ENCODE measurements around the gene CWH43.

Gene CWH43

GRCh38 chr4:48944756-48945241, 41.3 kb upstream of the CWH43 start:
- Histone ChIP-seq H3K4me1 (ENCODE audit: control insufficient read depth, low read depth, low read length) (no peaks in the 10 kb centered on the region), H3K4ac (ENCODE audit: low read depth, low read length) (no peak overlapping the region), H3K4me2 (ENCODE audit: low read length) (no peak overlapping the region), H3K9ac (ENCODE audit: low read length) (no peak overlapping the region), H2BK120ac (ENCODE audit: low read depth, low read length) (no peak overlapping the region), H3K56ac (ENCODE audit: low read length) (no peak overlapping the region), H3K27ac (ENCODE audit: low read depth, low read length) (no peak overlapping the region), H3K23ac (ENCODE audit: low read length) (no peak overlapping the region), H2AK5ac (ENCODE audit: low read length) (no peak overlapping the region), H3K4me3 (ENCODE audit: low read length) (no peak overlapping the region), H2BK5ac (ENCODE audit: low read length) (no peak overlapping the region), H4K5ac (ENCODE audit: low read length) (no peak overlapping the region), H3K79me1 (ENCODE audit: low read length) (no peaks in the 10 kb centered on the region), H3K27me3 (ENCODE audit: insufficient read depth, low read length, poor library complexity) (no peaks in the 10 kb centered on the region), H2BK15ac (replicated peaks; ENCODE audit: low read depth) (no peak overlapping the region), H3K79me2 (ENCODE audit: control insufficient read depth, insufficient read depth, low read length) (no peaks in the 10 kb centered on the region), H3K18ac (ENCODE audit: low read length) (no peak overlapping the region), H3K36me3 (ENCODE audit: control insufficient read depth, insufficient read depth, low read length) (no peaks in the 10 kb centered on the region), H4K8ac (ENCODE audit: low read depth, low read length) (no peak overlapping the region)
- peak; percentile 61 for DNase-seq
- WGBS (ENCODE audit: extremely low coverage, insufficient coverage, low lambda C conversion rate) = no CpG with 5 or more reads among the region's 6 CpGs

- no peaks in the 10 kb centered on the region for H3K27me3 ChIP-seq (ENCODE audit: insufficient read depth, low read length, poor library complexity)
- H3K23ac ChIP-seq (ENCODE audit: low read length) = no peak overlapping the region
- H2BK5ac ChIP-seq (ENCODE audit: low read length) = no peak overlapping the region
- H2BK15ac ChIP-seq (replicated peaks; ENCODE audit: low read depth) = no peak overlapping the region
- no peak overlapping the region for H4K8ac ChIP-seq (ENCODE audit: low read depth, low read length)
- H3K79me2 ChIP-seq (ENCODE audit: control insufficient read depth, insufficient read depth, low read length) = no peaks in the 10 kb centered on the region
- no peaks in the 10 kb centered on the region for H3K36me3 ChIP-seq (ENCODE audit: control insufficient read depth, insufficient read depth, low read length)
- H3K4me2 ChIP-seq (ENCODE audit: low read length) = no peak overlapping the region
- no peak overlapping the region for H3K27ac ChIP-seq (ENCODE audit: low read depth, low read length)
- no peak overlapping the region for H4K5ac ChIP-seq (ENCODE audit: low read length)
- no peak for DNase-seq
- no peak overlapping the region for H3K18ac ChIP-seq (ENCODE audit: low read length)
- no peak overlapping the region for H3K56ac ChIP-seq (ENCODE audit: low read length)
- no peaks in the 10 kb centered on the region for H3K79me1 ChIP-seq (ENCODE audit: low read length)
- no peak overlapping the region for H3K4ac ChIP-seq (ENCODE audit: low read depth, low read length)
- no peak overlapping the region for H2AK5ac ChIP-seq (ENCODE audit: low read length)
- no peak overlapping the region for H3K9ac ChIP-seq (ENCODE audit: low read length)
- H3K4me1 ChIP-seq (ENCODE audit: control insufficient read depth, low read depth, low read length) = no peaks in the 10 kb centered on the region
- no peak overlapping the region for H3K4me3 ChIP-seq (ENCODE audit: low read length)
- H2BK120ac ChIP-seq (ENCODE audit: low read depth, low read length) = no peak overlapping the region
- WGBS (ENCODE audit: extremely low coverage, insufficient coverage, low lambda C conversion rate) = no CpG with 5 or more reads among the region's 2 CpGs
Observed at GRCh38 chr4:48945981-48946380, 40.1 kb upstream of the CWH43 start.

GRCh38 chr4:48947731-48948130, 38.3 kb upstream of the CWH43 start:
- H3K4me2 ChIP-seq (ENCODE audit: low read length) = no peak overlapping the region
- no CpG with 5 or more reads among the region's 1 CpG for WGBS (ENCODE audit: extremely low coverage, insufficient coverage, low lambda C conversion rate)
- H2BK15ac ChIP-seq (replicated peaks; ENCODE audit: low read depth) = no peak overlapping the region
- no peak overlapping the region for H3K9ac ChIP-seq (ENCODE audit: low read length)
- no peak overlapping the region for H2BK5ac ChIP-seq (ENCODE audit: low read length)
- no peak overlapping the region for H3K56ac ChIP-seq (ENCODE audit: low read length)
- no peak for DNase-seq
- H3K27me3 ChIP-seq (ENCODE audit: insufficient read depth, low read length, poor library complexity) = no peaks in the 10 kb centered on the region
- H3K4ac ChIP-seq (ENCODE audit: low read depth, low read length) = no peak overlapping the region
- H4K8ac ChIP-seq (ENCODE audit: low read depth, low read length) = no peak overlapping the region
- no peaks in the 10 kb centered on the region for H3K79me1 ChIP-seq (ENCODE audit: low read length)
- H3K79me2 ChIP-seq (ENCODE audit: control insufficient read depth, insufficient read depth, low read length) = no peaks in the 10 kb centered on the region
- no peaks in the 10 kb centered on the region for H3K4me1 ChIP-seq (ENCODE audit: control insufficient read depth, low read depth, low read length)
- H3K36me3 ChIP-seq (ENCODE audit: control insufficient read depth, insufficient read depth, low read length) = no peaks in the 10 kb centered on the region
- no peak overlapping the region for H4K5ac ChIP-seq (ENCODE audit: low read length)
- no peak overlapping the region for H3K27ac ChIP-seq (ENCODE audit: low read depth, low read length)
- H3K18ac ChIP-seq (ENCODE audit: low read length) = no peak overlapping the region
- no peak overlapping the region for H3K23ac ChIP-seq (ENCODE audit: low read length)
- no peak overlapping the region for H2BK120ac ChIP-seq (ENCODE audit: low read depth, low read length)
- no peak overlapping the region for H3K4me3 ChIP-seq (ENCODE audit: low read length)
- no peak overlapping the region for H2AK5ac ChIP-seq (ENCODE audit: low read length)

- Histone ChIP-seq H4K5ac (ENCODE audit: low read length) (no peak overlapping the region), H2BK5ac (ENCODE audit: low read length) (no peak overlapping the region), H3K27ac (ENCODE audit: low read depth, low read length) (no peak overlapping the region), H3K36me3 (ENCODE audit: control insufficient read depth, insufficient read depth, low read length) (no peaks in the 10 kb centered on the region), H3K79me1 (ENCODE audit: low read length) (no peaks in the 10 kb centered on the region), H2BK15ac (replicated peaks; ENCODE audit: low read depth) (no peak overlapping the region), H3K18ac (ENCODE audit: low read length) (no peak overlapping the region), H3K27me3 (ENCODE audit: insufficient read depth, low read length, poor library complexity) (no peaks in the 10 kb centered on the region), H3K23ac (ENCODE audit: low read length) (no peak overlapping the region), H2BK120ac (ENCODE audit: low read depth, low read length) (no peak overlapping the region), H3K4me1 (ENCODE audit: control insufficient read depth, low read depth, low read length) (no peaks in the 10 kb centered on the region), H2AK5ac (ENCODE audit: low read length) (no peak overlapping the region), H3K9ac (ENCODE audit: low read length) (no peak overlapping the region), H3K79me2 (ENCODE audit: control insufficient read depth, insufficient read depth, low read length) (no peaks in the 10 kb centered on the region), H3K4ac (ENCODE audit: low read depth, low read length) (no peak overlapping the region), H3K4me2 (ENCODE audit: low read length) (no peak overlapping the region), H3K56ac (ENCODE audit: low read length) (no peak overlapping the region), H4K8ac (ENCODE audit: low read depth, low read length) (no peak overlapping the region), H3K4me3 (ENCODE audit: low read length) (no peak overlapping the region)
- no peak for DNase-seq
Observed at GRCh38 chr4:48949086-48949485, 37.0 kb upstream of the CWH43 start.

- Histone ChIP-seq H2BK15ac (replicated peaks; ENCODE audit: low read depth) (no peak overlapping the region), H3K4ac (ENCODE audit: low read depth, low read length) (no peak overlapping the region), H3K27ac (ENCODE audit: low read depth, low read length) (no peak overlapping the region), H3K23ac (ENCODE audit: low read length) (no peak overlapping the region), H3K9ac (ENCODE audit: low read length) (no peak overlapping the region), H3K56ac (ENCODE audit: low read length) (no peak overlapping the region), H3K27me3 (ENCODE audit: insufficient read depth, low read length, poor library complexity) (no peaks in the 10 kb centered on the region), H2BK120ac (ENCODE audit: low read depth, low read length) (no peak overlapping the region), H4K5ac (ENCODE audit: low read length) (no peak overlapping the region), H3K79me2 (ENCODE audit: control insufficient read depth, insufficient read depth, low read length) (no peaks in the 10 kb centered on the region), H3K4me2 (ENCODE audit: low read length) (no peak overlapping the region), H3K4me1 (ENCODE audit: control insufficient read depth, low read depth, low read length) (no peaks in the 10 kb centered on the region), H4K8ac (ENCODE audit: low read depth, low read length) (no peak overlapping the region), H3K4me3 (ENCODE audit: low read length) (no peak overlapping the region), H3K18ac (ENCODE audit: low read length) (no peak overlapping the region), H3K79me1 (ENCODE audit: low read length) (no peaks in the 10 kb centered on the region), H2AK5ac (ENCODE audit: low read length) (no peak overlapping the region), H3K36me3 (ENCODE audit: control insufficient read depth, insufficient read depth, low read length) (no peaks in the 10 kb centered on the region), H2BK5ac (ENCODE audit: low read length) (no peak overlapping the region)
- DNase-seq = no peak
- no CpG with 5 or more reads among the region's 4 CpGs for WGBS (ENCODE audit: extremely low coverage, insufficient coverage, low lambda C conversion rate)
Observed at GRCh38 chr4:48949518-48950219, 36.4 kb upstream of the CWH43 start.

- H3K18ac ChIP-seq (ENCODE audit: low read length) = no peak overlapping the region
- no peak overlapping the region for H2BK15ac ChIP-seq (replicated peaks; ENCODE audit: low read depth)
- no peak overlapping the region for H3K23ac ChIP-seq (ENCODE audit: low read length)
- no peaks in the 10 kb centered on the region for H3K4me1 ChIP-seq (ENCODE audit: control insufficient read depth, low read depth, low read length)
- WGBS (ENCODE audit: extremely low coverage, insufficient coverage, low lambda C conversion rate) = no CpG with 5 or more reads among the region's 2 CpGs
- H3K9ac ChIP-seq (ENCODE audit: low read length) = no peak overlapping the region
- no peak overlapping the region for H3K4me2 ChIP-seq (ENCODE audit: low read length)
- no peak overlapping the region for H3K27ac ChIP-seq (ENCODE audit: low read depth, low read length)
- H3K36me3 ChIP-seq (ENCODE audit: control insufficient read depth, insufficient read depth, low read length) = no peaks in the 10 kb centered on the region
- H3K27me3 ChIP-seq (ENCODE audit: insufficient read depth, low read length, poor library complexity) = no peaks in the 10 kb centered on the region
- H3K56ac ChIP-seq (ENCODE audit: low read length) = no peak overlapping the region
- H3K79me1 ChIP-seq (ENCODE audit: low read length) = no peaks in the 10 kb centered on the region
- DNase-seq = peak; percentile 55
- no peaks in the 10 kb centered on the region for H3K79me2 ChIP-seq (ENCODE audit: control insufficient read depth, insufficient read depth, low read length)
- no peak overlapping the region for H4K5ac ChIP-seq (ENCODE audit: low read length)
- H2AK5ac ChIP-seq (ENCODE audit: low read length) = no peak overlapping the region
- no peak overlapping the region for H2BK5ac ChIP-seq (ENCODE audit: low read length)
- H4K8ac ChIP-seq (ENCODE audit: low read depth, low read length) = no peak overlapping the region
- no peak overlapping the region for H3K4me3 ChIP-seq (ENCODE audit: low read length)
- H2BK120ac ChIP-seq (ENCODE audit: low read depth, low read length) = no peak overlapping the region
- H3K4ac ChIP-seq (ENCODE audit: low read depth, low read length) = no peak overlapping the region
Observed at GRCh38 chr4:48954314-48954713, 31.8 kb upstream of the CWH43 start.

Data from mesendoderm (in vitro differentiated cells).